ENCODE data around the gene CRYBG1.

DNA sequence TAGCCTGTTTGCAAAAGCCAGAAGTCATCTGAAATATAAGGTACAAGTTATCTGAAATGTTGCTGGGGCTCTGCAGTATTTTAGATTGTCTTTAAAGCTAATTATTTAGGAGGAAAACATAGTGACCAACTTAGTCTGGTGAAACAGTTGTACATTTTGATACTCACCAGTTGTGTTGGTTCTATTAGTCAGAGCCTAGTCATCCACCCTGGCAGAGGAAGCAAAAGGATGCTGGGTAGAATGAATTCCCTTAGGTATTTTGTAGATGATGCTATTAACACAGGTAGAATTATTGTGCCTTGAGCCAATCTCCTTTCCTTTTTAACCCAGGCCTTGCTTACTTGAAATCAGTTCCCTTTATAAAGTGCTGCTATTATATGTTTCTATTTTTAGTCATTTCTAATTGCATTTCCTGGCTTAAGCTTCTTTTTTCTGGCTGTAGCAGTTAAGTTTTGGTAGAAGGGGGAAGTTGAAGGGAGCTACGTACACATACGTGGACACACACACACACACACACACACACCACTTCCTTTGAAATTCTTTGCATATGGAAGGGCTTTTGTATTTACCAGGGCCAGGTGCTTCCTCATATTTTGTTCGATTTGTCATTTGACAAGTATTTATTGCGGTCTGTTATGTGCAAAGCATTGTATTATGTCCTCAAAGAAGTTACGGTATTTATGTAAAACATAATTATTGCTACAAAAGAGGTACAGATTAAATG lies 186.3 kb downstream of the CRYBG1 start:
- TF ChIP-seq, protein P1, sequence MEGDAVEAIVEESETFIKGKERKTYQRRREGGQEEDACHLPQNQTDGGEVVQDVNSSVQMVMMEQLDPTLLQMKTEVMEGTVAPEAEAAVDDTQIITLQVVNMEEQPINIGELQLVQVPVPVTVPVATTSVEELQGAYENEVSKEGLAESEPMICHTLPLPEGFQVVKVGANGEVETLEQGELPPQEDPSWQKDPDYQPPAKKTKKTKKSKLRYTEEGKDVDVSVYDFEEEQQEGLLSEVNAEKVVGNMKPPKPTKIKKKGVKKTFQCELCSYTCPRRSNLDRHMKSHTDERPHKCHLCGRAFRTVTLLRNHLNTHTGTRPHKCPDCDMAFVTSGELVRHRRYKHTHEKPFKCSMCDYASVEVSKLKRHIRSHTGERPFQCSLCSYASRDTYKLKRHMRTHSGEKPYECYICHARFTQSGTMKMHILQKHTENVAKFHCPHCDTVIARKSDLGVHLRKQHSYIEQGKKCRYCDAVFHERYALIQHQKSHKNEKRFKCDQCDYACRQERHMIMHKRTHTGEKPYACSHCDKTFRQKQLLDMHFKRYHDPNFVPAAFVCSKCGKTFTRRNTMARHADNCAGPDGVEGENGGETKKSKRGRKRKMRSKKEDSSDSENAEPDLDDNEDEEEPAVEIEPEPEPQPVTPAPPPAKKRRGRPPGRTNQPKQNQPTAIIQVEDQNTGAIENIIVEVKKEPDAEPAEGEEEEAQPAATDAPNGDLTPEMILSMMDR (conservative IDR thresholded peaks at IDR 0.05; ENCODE audit: low read length): no peak
- TF ChIP-seq EZH2phosphoT487 (IDR thresholded peaks at IDR 0.05; ENCODE audit: borderline replicate concordance): no peak

Measured in Loucy (cell line).